ENCODE results near the gene NR2E3.

The NR2E3 gene

GRCh38 chr15:71790081-71790480 lies 20.3 kb upstream of the NR2E3 start:
- in situ Hi-C loops (cut with MboI; ENCODE audit: low sequenced_read_pairs), result no loop called here

GRCh38 chr15:71791975-71792374 lies 18.4 kb upstream of the NR2E3 start:
- in situ Hi-C loops (cut with MboI; ENCODE audit: low sequenced_read_pairs), result no loop called here

GRCh38 chr15:71792521-71792920 lies 17.8 kb upstream of the NR2E3 start:
- in situ Hi-C loops (cut with MboI; ENCODE audit: low sequenced_read_pairs), result no loop called here

- in situ Hi-C loops (cut with MboI; ENCODE audit: low sequenced_read_pairs), result no loop called here
Measured at GRCh38 chr15:71798641-71799040, 11.7 kb upstream of the NR2E3 start.

GRCh38 chr15:71800190-71800589 lies 10.2 kb upstream of the NR2E3 start:
- in situ Hi-C loops (cut with MboI; ENCODE audit: low sequenced_read_pairs), result no loop called here

- in situ Hi-C loops (cut with MboI; ENCODE audit: low sequenced_read_pairs), result no loop called here
Measured at GRCh38 chr15:71800835-71801745, 9.3 kb upstream of the NR2E3 start.

- in situ Hi-C loops (cut with MboI; ENCODE audit: low sequenced_read_pairs), result no loop called here
Measured at GRCh38 chr15:71801935-71802655, 8.3 kb upstream of the NR2E3 start.

GRCh38 chr15:71802770-71803169 lies 7.6 kb upstream of the NR2E3 start:
- in situ Hi-C loops (cut with MboI; ENCODE audit: low sequenced_read_pairs), result no loop called here

GRCh38 chr15:71804226-71804625 lies 6.1 kb upstream of the NR2E3 start:
- in situ Hi-C loops (cut with MboI; ENCODE audit: low sequenced_read_pairs), result no loop called here

GRCh38 chr15:71804695-71805470 lies 5.5 kb upstream of the NR2E3 start:
- in situ Hi-C loops (cut with MboI; ENCODE audit: low sequenced_read_pairs), result no loop called here

- in situ Hi-C loops (cut with MboI; ENCODE audit: low sequenced_read_pairs), result no loop called here
Measured at GRCh38 chr15:71806452-71806931, 3.9 kb upstream of the NR2E3 start.

GRCh38 chr15:71807125-71807629 lies 3.2 kb upstream of the NR2E3 start:
- in situ Hi-C loops (cut with MboI; ENCODE audit: low sequenced_read_pairs), result no loop called here

- in situ Hi-C loops (cut with MboI; ENCODE audit: low sequenced_read_pairs), result no loop called here
Measured at GRCh38 chr15:71807691-71808091, 2.7 kb upstream of the NR2E3 start.

- in situ Hi-C loops (cut with MboI; ENCODE audit: low sequenced_read_pairs), result no loop called here
Measured at GRCh38 chr15:71808311-71809020, 1.9 kb upstream of the NR2E3 start.

GRCh38 chr15:71809346-71809745 lies 1.0 kb upstream of the NR2E3 start:
- in situ Hi-C loops (cut with MboI; ENCODE audit: low sequenced_read_pairs), result no loop called here

GRCh38 chr15:71811036-71811736 lies 832 bp downstream of the NR2E3 start:
- in situ Hi-C loops (cut with MboI; ENCODE audit: low sequenced_read_pairs), result no loop called here

- in situ Hi-C loops (cut with MboI; ENCODE audit: low sequenced_read_pairs), result no loop called here
Measured at GRCh38 chr15:71811752-71812735, 1.7 kb downstream of the NR2E3 start.

GRCh38 chr15:71812966-71813722 lies 2.8 kb downstream of the NR2E3 start:
- in situ Hi-C loops (cut with MboI; ENCODE audit: low sequenced_read_pairs), result no loop called here
